Ramos (cell line): Measurements from ENCODE around the gene ANKRD6.

ENCODE experiments used
- in situ Hi-C: fragments of 300-500 bp; cut with MboI; formaldehyde crosslinking; loops from one replicate; pipeline ENCODE4 v1.14.3; 2022; ENCODE audit warnings: low sequenced_read_pairs; ENCODE audit not compliant: unreplicated experiment

ANKRD6 gene

DNA sequence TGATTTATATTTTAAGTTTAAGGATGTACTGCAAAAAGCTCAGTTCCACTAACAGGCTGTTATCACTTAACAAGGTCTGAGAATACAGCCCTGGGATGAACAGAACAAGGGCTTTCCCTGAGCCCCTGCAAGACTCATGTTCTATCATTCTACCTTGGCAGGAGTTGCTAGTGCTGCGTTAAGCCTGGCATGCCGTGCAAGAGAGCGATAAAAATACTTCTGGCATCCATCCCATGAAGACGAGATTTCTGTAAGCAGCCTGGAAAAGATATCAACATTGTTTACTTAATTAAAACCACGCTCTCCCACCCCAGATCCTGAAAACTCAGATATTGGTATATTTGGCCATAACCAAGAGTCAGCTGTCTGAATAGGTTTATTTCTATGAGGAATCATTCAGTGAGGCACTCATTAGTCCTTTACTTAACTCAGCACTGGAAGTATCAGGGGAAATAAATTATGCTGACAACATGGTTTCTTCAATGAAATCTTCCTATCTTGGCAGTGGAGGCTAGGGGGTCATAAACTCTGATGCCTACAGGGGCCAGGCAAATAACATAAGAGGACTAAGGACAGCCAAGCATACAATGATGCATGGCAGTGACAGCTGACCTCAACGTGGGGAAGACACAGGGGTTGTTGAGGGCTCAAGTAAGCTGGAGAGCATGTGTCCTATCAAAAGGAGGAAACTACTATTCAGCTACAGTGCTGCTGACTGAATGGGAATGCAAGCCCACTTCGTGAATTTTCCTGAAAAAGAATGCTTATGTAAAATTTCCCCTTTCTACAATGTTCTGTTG is 243.2 kb downstream of the ANKRD6 start:
- in situ Hi-C loops: no loop called here

DNA sequence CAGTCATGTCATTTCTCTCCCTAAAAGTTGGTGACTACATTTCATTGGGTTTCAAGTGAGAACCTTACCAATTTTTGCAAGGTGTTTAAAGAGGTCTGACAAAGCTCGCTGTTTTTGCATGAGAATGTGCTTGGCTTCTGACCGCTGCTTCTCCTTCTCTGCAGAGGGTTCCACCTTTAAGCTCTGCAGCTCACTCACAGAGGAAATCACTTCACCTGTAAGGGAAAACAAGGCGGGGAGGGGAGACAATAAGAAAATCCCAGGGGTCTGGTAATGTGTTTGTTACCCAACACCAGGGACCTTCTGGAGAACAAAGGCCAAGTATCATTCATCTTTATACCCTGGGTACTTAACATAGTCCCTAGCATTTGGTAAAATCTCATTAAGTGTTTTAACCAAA is 245.6 kb downstream of the ANKRD6 start:
- in situ Hi-C loops: no loop called here

DNA sequence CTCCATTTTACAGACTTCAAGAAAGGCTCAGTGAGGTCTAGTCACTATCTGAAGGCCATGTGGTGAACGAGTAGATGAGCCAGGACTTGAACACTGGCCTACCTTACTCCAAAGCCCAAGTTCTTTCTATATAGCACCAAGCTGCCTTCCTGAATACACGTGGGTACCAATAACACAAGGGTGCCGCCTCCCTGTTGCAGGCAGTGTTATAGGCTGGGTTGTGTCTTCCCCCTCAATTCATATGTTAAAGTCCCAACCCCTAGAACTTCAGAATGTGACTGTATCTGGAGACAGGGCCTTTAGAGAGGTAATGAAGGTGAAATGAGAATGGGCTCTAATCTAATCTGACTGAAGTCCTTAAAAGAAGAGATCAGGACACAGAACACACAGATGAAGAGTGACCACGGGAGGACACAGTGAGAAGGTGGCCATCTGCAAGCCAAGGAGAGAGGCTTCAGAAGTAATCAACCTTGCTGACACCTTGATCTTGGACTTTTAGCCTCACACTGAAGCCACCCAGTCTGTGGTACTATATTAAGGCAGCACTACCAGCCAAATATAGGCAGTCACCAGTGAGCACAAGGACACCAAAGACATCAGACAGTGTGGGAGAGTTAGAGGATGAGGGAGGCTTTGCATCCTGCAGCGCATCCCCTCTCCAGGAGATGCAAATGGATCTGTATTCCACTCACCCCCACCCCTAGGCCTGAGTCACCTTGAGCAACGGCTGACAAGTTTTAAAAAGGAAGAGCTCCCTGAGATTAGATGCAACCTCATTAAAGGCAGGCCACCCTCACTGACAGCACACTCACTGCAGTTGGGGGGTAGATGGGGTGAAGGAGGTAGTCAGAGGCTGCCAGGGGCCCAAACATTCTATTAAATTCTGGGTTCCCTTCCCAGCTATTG is 246.5 kb downstream of the ANKRD6 start:
- in situ Hi-C loops: no loop called here

DNA sequence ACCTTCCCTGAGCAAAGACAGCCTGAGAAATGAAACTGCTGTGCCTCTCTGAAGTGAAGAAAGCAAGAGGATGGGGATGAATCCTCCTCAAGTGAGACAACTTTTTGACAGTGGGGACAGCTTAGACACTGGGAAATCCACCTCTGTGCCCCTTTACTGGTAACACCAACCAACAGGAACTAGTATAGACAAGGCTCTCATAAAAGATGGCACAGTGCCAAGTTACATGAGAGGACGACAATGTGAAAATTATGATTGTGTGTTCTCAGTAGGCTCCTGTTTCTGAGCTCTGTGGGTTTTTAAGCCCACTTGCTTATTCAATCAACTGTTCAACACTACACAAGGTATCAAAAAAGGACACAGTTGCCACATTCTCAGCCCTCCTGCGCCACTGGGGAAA is 247.2 kb downstream of the ANKRD6 start:
- in situ Hi-C loops: no loop called here

DNA sequence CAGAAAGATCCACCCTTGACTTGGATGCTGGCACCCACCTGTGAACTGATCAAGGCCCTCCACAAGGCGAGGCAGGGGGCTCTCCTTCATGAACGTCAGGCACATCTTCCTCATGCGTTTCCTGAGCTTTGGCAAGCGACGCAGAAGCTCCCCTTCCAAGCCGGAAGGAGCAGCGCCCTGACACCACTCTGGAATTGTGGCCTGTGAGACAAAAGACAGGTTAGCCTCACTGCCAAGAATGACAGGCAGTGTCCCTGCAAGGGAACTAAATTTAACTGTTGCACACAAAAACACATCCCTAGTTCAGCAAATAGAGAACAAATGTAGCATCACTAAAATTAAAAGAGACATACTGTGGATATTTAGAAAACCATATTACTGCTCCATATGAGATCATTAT is 247.6 kb downstream of the ANKRD6 start:
- in situ Hi-C loops: no loop called here

DNA sequence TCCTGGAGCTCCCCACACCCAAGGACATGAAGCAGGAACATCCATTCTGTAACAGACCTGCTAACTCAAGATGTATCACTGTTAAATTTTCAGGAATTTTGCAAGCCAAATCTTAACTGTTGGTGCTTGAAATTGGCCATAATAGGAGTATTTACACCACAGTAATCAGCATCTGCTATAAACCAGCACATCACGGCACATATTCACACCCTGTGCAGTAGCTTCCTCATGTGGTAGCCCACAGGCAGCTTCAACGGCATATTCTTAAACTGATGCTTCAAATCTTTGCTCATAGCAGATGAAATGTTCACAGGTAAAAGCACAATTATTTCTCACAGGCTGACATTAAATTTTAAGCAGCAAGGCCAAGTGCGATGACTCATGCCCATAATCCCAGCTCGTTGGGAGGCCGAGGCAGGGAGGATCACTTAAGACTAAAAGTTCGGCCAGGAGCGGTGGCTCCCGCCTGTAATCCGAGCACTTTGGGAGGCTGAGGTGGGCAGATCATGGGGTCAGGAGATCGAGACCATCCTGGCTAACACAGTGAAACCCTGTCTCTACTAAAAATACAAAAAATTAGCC is 249.1 kb downstream of the ANKRD6 start:
- in situ Hi-C loops: no loop called here

DNA sequence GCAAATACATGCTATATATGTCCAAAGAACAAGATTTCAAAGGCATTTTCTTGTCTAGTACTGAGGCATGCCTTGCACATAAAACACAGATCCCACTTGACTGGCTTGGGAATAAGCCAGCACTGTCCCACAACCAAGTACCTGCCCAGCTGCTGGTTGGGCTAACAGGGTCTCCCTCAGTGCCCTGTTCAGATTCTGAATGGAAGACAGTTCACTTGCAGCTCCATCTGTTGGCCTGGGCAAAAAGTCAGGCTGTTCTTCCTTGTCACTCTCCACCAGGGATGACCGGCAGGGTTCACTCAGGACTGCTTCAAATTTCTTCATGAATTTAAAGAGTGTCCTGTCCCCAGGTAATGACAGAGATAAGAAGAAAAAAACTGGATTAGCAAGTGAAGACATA is 250.0 kb downstream of the ANKRD6 start:
- in situ Hi-C loops: no loop called here
